ENCODE results near the gene ATP5F1D. TPM values are rescaled to one million over a fixed set of nuclear protein-coding genes. Genes with fewer than 3 reads are reported as not detected.

Gene ATP5F1D
- total and polyA plus RNA-seq, 2 of the 13 experiments (the other 11 are each of a cell fraction or from before 2014, with no cell fraction given) = 39.4 to 78.7 TPM

DNA sequence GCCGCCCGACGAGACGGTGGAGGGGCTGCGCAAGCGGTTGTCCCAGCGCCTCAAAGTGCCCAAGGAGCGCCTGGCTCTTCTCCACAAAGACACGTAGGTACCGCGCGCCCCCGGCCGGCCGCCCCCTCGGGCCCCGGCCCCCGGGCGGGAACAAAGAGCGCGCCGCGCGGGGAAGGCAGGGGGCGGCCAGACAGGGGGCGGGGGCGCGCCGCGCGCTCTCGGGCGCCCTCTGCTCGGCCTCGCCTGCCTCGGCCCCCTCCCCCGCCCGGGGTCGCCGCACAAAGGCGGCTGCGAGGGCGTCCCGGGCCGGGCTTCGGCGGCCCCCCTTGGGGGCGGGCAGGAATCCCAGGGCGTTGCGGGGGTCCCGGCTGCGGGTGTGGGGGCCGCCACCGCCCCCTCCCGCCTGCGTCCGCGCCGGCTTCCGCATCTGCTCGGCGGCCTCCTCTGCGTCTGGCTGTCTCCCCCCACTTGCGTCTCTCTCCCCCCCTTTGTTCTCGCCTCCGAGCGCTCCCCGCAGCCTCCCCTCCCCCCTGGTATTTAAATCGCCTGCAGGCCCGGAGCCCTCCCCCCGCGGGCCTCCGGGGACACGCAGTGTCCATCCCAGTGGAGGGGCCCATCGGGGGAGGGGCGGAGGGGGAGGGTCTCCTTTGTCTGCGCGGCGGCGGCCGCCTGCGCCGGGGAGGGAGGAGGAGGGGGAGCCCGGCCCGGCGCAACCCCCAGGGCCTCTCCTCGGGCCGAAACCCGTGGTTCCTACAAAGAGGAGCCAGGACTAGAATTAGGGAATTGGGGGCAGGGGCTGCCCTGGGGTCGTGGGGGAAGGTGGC, 9.1 kb downstream of the ATP5F1D start (continued):
- TF ChIP-seq, protein P1, sequence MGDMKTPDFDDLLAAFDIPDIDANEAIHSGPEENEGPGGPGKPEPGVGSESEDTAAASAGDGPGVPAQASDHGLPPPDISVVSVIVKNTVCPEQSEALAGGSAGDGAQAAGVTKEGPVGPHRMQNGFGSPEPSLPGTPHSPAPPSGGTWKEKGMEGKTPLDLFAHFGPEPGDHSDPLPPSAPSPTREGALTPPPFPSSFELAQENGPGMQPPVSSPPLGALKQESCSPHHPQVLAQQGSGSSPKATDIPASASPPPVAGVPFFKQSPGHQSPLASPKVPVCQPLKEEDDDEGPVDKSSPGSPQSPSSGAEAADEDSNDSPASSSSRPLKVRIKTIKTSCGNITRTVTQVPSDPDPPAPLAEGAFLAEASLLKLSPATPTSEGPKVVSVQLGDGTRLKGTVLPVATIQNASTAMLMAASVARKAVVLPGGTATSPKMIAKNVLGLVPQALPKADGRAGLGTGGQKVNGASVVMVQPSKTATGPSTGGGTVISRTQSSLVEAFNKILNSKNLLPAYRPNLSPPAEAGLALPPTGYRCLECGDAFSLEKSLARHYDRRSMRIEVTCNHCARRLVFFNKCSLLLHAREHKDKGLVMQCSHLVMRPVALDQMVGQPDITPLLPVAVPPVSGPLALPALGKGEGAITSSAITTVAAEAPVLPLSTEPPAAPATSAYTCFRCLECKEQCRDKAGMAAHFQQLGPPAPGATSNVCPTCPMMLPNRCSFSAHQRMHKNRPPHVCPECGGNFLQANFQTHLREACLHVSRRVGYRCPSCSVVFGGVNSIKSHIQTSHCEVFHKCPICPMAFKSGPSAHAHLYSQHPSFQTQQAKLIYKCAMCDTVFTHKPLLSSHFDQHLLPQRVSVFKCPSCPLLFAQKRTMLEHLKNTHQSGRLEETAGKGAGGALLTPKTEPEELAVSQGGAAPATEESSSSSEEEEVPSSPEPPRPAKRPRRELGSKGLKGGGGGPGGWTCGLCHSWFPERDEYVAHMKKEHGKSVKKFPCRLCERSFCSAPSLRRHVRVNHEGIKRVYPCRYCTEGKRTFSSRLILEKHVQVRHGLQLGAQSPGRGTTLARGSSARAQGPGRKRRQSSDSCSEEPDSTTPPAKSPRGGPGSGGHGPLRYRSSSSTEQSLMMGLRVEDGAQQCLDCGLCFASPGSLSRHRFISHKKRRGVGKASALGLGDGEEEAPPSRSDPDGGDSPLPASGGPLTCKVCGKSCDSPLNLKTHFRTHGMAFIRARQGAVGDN (CRISPR knock-in tag; IDR thresholded peaks at IDR 0.05) = no peak
- TF ChIP-seq ZNF546 (CRISPR knock-in tag; conservative IDR thresholded peaks at IDR 0.05) = no peak
- no peak for TF ChIP-seq ZMYM3 (CRISPR knock-in tag; IDR thresholded peaks at IDR 0.05)
- TF ChIP-seq, protein P2, sequence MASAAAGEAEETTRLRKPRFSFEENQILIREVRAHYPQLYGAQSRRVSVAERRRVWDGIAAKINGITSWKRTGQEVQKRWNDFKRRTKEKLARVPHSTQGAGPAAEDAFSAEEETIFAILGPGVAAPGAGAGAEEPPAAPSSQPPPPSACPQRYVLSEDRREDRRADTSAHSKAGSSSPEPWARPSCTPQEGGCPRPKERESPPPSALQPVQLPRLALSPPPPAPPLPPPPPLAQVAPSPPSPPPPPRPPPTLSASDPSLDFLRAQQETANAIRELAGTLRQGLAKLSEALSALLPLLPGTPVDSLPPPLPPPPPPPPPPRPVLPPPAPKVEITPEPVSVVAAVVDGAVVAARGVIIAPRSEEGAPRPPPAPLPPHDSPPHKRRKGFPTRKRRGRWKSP (CRISPR knock-in tag; IDR thresholded peaks at IDR 0.05) = no peak
- no peak for TF ChIP-seq ZNF350 (CRISPR knock-in tag; IDR thresholded peaks at IDR 0.05; ENCODE audit: borderline replicate concordance, low read depth)
- no peak for TF ChIP-seq PHB2 (IDR thresholded peaks at IDR 0.05; ENCODE audit: partially characterized antibody)
- no peak for TF ChIP-seq KLF6 (CRISPR knock-in tag; IDR thresholded peaks at IDR 0.05)
- no peak for TF ChIP-seq HMG20B (CRISPR knock-in tag; conservative IDR thresholded peaks at IDR 0.05)
- no peak for TF ChIP-seq KMT2A (CRISPR knock-in tag; IDR thresholded peaks at IDR 0.05)
- TF ChIP-seq ZNF775 (CRISPR knock-in tag; IDR thresholded peaks at IDR 0.05; ENCODE audit: borderline replicate concordance) = no peak
- no peak for TF ChIP-seq MTA1 (CRISPR knock-in tag; IDR thresholded peaks at IDR 0.05; ENCODE audit: borderline replicate concordance)
- TF ChIP-seq FLYWCH1 (CRISPR knock-in tag; IDR thresholded peaks at IDR 0.05) = no peak
- no peak for TF ChIP-seq ZNF776 (CRISPR knock-in tag; IDR thresholded peaks at IDR 0.05)
- no peak for TF ChIP-seq ZKSCAN8 (CRISPR knock-in tag; IDR thresholded peaks at IDR 0.05; ENCODE audit: borderline replicate concordance)
- TF ChIP-seq ZMYM4 (CRISPR knock-in tag; IDR thresholded peaks at IDR 0.05) = no peak
- no peak for TF ChIP-seq SMARCC2 (IDR thresholded peaks at IDR 0.05)
- 0 out of 2 replicates have a peak, but pooled peaks have one; percentile 32 for TF ChIP-seq ZBTB7B (CRISPR knock-in tag; IDR thresholded peaks at IDR 0.05)
- no peak for TF ChIP-seq ZFP36 (IDR thresholded peaks at IDR 0.05; ENCODE audit: borderline replicate concordance, low read depth, low read length, partially characterized antibody)
- no peak for TF ChIP-seq MBD4 (IDR thresholded peaks at IDR 0.05; ENCODE audit: borderline replicate concordance, low read length)

Data from HepG2 (cell line).